Adrenal gland (tissue), 5 donors: ENCODE results near the gene TFRC.

Source experiments
- POLR2A ChIP-seq, 2 donors: fragments of 450-650 bp; IDR thresholded peaks; one replicate each; pipeline ENCODE4 v1.6.1; 2017; ENCODE audit warnings: antibody characterized with exemption in 2 of 2, mild to moderate bottlenecking in 2 of 2, moderate library complexity in 1 of 2
- TF ChIP-seq, protein P1 (sequence below), 6 experiments: fragments of 450-650 bp in 4 of 6; fragments of 200-600 bp in 2 of 6; sonication (generic) in 1 of 6; IDR thresholded peaks; 1 replicate in 5 of 6; 2 replicates in 1 of 6; pipeline versions ENCODE4 v1.5.1 to v1.8.0; 2016 to 2021; ENCODE audit warnings: antibody characterized with exemption in 6 of 6, mild to moderate bottlenecking in 2 of 6, moderate library complexity in 1 of 6
- donor health status: DM: no; HTN: no; CAD: no.

DNA sequence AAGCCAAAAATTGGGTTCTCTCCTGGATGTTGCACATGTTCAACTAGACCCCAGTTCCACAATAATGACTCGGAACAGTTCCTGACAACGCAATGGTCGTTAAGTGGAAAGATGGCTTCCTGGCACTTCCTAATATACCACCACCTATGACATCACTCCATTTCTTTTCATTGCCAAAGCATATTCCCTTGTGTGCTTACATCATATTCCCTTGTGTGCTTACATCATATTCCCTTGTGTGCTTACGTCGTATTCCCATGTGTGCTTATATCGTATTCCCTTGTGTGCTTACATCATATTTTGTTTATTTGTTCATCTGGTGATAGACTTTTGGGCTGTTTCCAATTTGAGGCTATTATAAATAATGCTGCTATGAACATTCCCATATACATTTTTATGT lies 39.2 kb downstream of the TFRC start:
- TF ChIP-seq, protein P1, sequence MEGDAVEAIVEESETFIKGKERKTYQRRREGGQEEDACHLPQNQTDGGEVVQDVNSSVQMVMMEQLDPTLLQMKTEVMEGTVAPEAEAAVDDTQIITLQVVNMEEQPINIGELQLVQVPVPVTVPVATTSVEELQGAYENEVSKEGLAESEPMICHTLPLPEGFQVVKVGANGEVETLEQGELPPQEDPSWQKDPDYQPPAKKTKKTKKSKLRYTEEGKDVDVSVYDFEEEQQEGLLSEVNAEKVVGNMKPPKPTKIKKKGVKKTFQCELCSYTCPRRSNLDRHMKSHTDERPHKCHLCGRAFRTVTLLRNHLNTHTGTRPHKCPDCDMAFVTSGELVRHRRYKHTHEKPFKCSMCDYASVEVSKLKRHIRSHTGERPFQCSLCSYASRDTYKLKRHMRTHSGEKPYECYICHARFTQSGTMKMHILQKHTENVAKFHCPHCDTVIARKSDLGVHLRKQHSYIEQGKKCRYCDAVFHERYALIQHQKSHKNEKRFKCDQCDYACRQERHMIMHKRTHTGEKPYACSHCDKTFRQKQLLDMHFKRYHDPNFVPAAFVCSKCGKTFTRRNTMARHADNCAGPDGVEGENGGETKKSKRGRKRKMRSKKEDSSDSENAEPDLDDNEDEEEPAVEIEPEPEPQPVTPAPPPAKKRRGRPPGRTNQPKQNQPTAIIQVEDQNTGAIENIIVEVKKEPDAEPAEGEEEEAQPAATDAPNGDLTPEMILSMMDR (IDR thresholded peaks at IDR 0.05), result no peak
- no peak for TF ChIP-seq POLR2A (IDR thresholded peaks at IDR 0.05)
